Panc1 (cell line): ENCODE data around the gene TUBA4A. TPM values are rescaled to one million over a fixed set of nuclear protein-coding genes. Genes with fewer than 3 reads are reported as not detected.

Source experiments
- ATAC-seq: fragments of 200-7000 bp; cut with Tn5 transposase; 2 replicates; pipeline ENCODE4 v1.9.1; 2020; ENCODE audit warnings: mild to moderate bottlenecking, moderate library complexity
- BruUV-seq: library from RNA; stranded (reverse); fragments of 400-500 nt; replicated peaks from 2 replicates; lab custom pipeline; 2021; lab: Mats Ljungman, UMichigan
- CTCF ChIA-PET: fragments of 300-600 bp; sonication (Branson Sonifier 250); formaldehyde crosslinking; loops from one replicate; lab custom pipeline; 2022; ENCODE audit warnings: antibody characterized with exemption; lab: Charles Lee
- POLR2A ChIA-PET: fragments of 300-600 bp; sonication (Branson Sonifier 250); formaldehyde crosslinking; loops from one replicate; lab custom pipeline; 2022; ENCODE audit warnings: antibody characterized with exemption; lab: Charles Lee
- DNase-seq: peaks from one replicate; pipeline ENCODE4 v3.0.0-alpha.2; 2010; ENCODE audit warnings: low read depth, low spot score
- H3K27ac ChIP-seq: 2 replicates; pipeline ENCODE4 v1.5.1; 2011; ENCODE audit warnings: mild to moderate bottlenecking, low read length, inconsistent platforms
- H3K27me3 ChIP-seq: fragments of 200-500 bp; sonication (Bioruptor generic); 2 replicates; pipeline ENCODE4 v1.6.0; 2014; ENCODE audit warnings: low read length, inconsistent platforms; ENCODE audit not compliant: control insufficient read depth, insufficient read depth
- H3K36me3 ChIP-seq: fragments of 200-500 bp; sonication (Bioruptor generic); 2 replicates; pipeline ENCODE4 v1.5.1; 2014; ENCODE audit warnings: inconsistent platforms, mild to moderate bottlenecking, low read length, moderate library complexity; ENCODE audit not compliant: control insufficient read depth, insufficient read depth
- H3K4me1 ChIP-seq: 2 replicates; pipeline ENCODE4 v1.5.1; 2011; ENCODE audit warnings: inconsistent platforms, mild to moderate bottlenecking, low read length, moderate library complexity; ENCODE audit not compliant: control insufficient read depth, insufficient read depth
- H3K4me3 ChIP-seq, 2 experiments: 2 replicates each; pipeline ENCODE4 v1.5.1; 2011 to 2012; ENCODE audit warnings: low read depth in 2 of 2, low read length in 2 of 2, mild to moderate bottlenecking in 2 of 2, inconsistent platforms in 1 of 2, moderate library complexity in 1 of 2
- H3K9me3 ChIP-seq: fragments of 200-500 bp; sonication (Bioruptor generic); 2 replicates; pipeline ENCODE4 v1.5.1; 2014; ENCODE audit warnings: low read depth, mild to moderate bottlenecking, inconsistent platforms, low read length, moderate library complexity; ENCODE audit not compliant: control insufficient read depth, insufficient read depth
- POLR2AphosphoS5 ChIP-seq: IDR thresholded peaks from 2 replicates; pipeline ENCODE4 v1.6.1; 2012; ENCODE audit warnings: mild to moderate bottlenecking, low read depth, low read length, moderate library complexity
- SIN3A ChIP-seq: IDR thresholded peaks from 2 replicates; pipeline ENCODE4 v1.6.1; 2012; ENCODE audit warnings: low read depth, mild to moderate bottlenecking, low read length, moderate library complexity, borderline replicate concordance; ENCODE audit not compliant: insufficient read depth
- TCF7L2 ChIP-seq: IDR thresholded peaks from 2 replicates; pipeline ENCODE4 v1.6.1; 2011; ENCODE audit warnings: mild to moderate bottlenecking, low read depth, low read length, inconsistent platforms
- in situ Hi-C: cut with HindIII; loops from 2 replicates; pipeline ENCODE4 v1.10.0; 2016; ENCODE audit warnings: low sequenced_read_pairs, low pct_unique_long_range_greater_than_20kb
- intact Hi-C: fragments of 100-400 bp; cut with micrococcal nuclease; formaldehyde crosslinking; loops from one replicate; pipeline ENCODE4 v1.10.0; 2022; ENCODE audit not compliant: unreplicated experiment
- total RNA-seq: library from RNA; stranded (reverse); gene quantifications from one replicate; pipeline ENCODE4 v1.2.1, GENCODE V29; 2021; ENCODE audit not compliant: unreplicated experiment
- TF ChIP-seq, protein P1 (sequence below), 2 experiments: IDR thresholded peaks; 2 replicates each; pipeline ENCODE4 v1.6.1; 2011 to 2012; ENCODE audit warnings: low read depth in 2 of 2, control low read depth in 1 of 2, low read length in 1 of 2, mild to moderate bottlenecking in 1 of 2, moderate library complexity in 1 of 2; ENCODE audit not compliant: insufficient read depth in 1 of 2
- TF ChIP-seq, protein P2 (sequence below): fragments of 450-650 bp; IDR thresholded peaks from 2 replicates; pipeline ENCODE4 v1.5.1; 2017; ENCODE audit warnings: mild to moderate bottlenecking

The TUBA4A gene
- total RNA-seq, 1 experiment from 2014 or later, result 12.9 TPM

DNA sequence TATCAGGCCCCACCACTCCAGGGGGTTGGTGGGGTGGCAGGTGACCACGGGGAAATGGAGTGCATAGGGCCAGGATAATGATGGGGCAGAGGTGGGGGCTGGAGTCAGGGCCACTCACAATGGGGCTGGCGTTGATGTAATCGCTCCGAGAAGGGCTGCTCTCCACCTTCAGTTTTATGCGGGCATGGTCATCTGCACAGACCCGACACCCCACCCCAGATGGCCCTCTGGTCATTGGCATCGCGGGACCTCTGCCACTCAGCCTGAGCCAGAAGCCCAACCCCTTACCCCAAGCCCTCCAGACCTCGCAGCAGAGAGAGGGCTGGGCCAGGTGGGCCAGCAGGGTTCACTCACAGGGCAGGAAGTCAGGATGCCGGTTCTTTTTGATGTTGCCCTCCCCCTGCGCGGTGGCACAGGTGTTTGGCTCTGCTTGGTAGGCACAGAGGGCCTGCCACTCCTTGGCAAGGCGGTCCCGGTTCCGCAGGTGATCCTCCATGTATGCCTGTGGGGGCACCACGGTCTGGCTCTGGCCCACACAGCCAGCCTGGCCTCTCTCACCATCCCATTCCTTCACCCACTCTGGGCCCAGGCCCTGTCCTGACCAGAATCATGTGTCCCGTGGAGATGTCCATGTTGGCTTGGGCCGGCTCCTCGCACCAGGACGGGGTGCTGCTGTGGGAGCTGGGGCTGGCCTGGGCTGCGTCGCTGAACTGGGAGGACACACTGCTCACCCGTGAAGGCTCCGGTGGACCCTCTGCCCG is 43.1 kb upstream of the TUBA4A start:
- no peaks in the 10 kb centered on the region; the same call in 1 of the 2 replicates for H3K27me3 ChIP-seq
- no peak overlapping the region for H3K27ac ChIP-seq
- no peaks in the 10 kb centered on the region for H3K36me3 ChIP-seq
- no peak for TF ChIP-seq TCF7L2
- TF ChIP-seq, protein P1, sequence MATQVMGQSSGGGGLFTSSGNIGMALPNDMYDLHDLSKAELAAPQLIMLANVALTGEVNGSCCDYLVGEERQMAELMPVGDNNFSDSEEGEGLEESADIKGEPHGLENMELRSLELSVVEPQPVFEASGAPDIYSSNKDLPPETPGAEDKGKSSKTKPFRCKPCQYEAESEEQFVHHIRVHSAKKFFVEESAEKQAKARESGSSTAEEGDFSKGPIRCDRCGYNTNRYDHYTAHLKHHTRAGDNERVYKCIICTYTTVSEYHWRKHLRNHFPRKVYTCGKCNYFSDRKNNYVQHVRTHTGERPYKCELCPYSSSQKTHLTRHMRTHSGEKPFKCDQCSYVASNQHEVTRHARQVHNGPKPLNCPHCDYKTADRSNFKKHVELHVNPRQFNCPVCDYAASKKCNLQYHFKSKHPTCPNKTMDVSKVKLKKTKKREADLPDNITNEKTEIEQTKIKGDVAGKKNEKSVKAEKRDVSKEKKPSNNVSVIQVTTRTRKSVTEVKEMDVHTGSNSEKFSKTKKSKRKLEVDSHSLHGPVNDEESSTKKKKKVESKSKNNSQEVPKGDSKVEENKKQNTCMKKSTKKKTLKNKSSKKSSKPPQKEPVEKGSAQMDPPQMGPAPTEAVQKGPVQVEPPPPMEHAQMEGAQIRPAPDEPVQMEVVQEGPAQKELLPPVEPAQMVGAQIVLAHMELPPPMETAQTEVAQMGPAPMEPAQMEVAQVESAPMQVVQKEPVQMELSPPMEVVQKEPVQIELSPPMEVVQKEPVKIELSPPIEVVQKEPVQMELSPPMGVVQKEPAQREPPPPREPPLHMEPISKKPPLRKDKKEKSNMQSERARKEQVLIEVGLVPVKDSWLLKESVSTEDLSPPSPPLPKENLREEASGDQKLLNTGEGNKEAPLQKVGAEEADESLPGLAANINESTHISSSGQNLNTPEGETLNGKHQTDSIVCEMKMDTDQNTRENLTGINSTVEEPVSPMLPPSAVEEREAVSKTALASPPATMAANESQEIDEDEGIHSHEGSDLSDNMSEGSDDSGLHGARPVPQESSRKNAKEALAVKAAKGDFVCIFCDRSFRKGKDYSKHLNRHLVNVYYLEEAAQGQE (IDR thresholded peaks at IDR 0.05; ENCODE audit: insufficient read depth in 1 of 2, low read depth in 2 of 2, low read length in 1 of 2), result no peak
- TF ChIP-seq, protein P2, sequence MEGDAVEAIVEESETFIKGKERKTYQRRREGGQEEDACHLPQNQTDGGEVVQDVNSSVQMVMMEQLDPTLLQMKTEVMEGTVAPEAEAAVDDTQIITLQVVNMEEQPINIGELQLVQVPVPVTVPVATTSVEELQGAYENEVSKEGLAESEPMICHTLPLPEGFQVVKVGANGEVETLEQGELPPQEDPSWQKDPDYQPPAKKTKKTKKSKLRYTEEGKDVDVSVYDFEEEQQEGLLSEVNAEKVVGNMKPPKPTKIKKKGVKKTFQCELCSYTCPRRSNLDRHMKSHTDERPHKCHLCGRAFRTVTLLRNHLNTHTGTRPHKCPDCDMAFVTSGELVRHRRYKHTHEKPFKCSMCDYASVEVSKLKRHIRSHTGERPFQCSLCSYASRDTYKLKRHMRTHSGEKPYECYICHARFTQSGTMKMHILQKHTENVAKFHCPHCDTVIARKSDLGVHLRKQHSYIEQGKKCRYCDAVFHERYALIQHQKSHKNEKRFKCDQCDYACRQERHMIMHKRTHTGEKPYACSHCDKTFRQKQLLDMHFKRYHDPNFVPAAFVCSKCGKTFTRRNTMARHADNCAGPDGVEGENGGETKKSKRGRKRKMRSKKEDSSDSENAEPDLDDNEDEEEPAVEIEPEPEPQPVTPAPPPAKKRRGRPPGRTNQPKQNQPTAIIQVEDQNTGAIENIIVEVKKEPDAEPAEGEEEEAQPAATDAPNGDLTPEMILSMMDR, result no peak
- TF ChIP-seq POLR2AphosphoS5, result no peak
- TF ChIP-seq SIN3A, result no peak
- ChIA-PET CTCF (no interaction called here), POLR2A (interaction anchor here (0.5 kb wide), 1 partner anchor 177 kb away, joined by 9 read pairs; no protein-coding TSS in a partner anchor)
- H3K4me3 ChIP-seq, result no peak overlapping the region
- H3K4me1 ChIP-seq, result peaks cover 4% of the 10 kb centered on the region; the same call in 1 of the 2 replicates
- ATAC-seq (no peak), DNase-seq (no peak)
- intact Hi-C loops, result no loop called here
- no TSS peak for BruUV-seq
- no peaks in the 10 kb centered on the region for H3K9me3 ChIP-seq
- in situ Hi-C loops, result no loop called here

DNA sequence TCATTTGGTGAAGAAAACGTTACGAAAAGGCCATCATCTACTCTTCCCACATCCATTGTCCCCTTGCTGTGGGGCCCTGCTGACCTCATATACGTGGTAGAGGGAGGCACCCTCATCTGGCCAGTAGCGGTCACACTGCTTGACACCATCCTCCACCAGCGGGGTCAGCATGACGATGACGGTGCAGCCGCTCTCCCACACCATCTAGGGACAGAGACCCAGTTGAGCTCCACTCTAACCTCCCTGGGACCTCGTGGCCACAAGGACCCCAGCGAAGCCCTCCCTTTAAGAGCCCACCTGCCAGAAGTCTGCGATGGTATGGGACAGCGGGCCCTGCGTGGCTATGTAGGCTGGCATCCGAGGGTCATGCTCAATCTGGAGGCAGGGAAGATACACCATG is 42.4 kb upstream of the TUBA4A start:
- H3K4me1 ChIP-seq, result peaks cover 4% of the 10 kb centered on the region; the same call in 1 of the 2 replicates
- BruUV-seq, result no TSS peak
- CTCF ChIA-PET, result interaction anchor here (0.6 to 1.7 kb wide), 3 partner anchors 17 to 92 kb away, joined by 4 to 8 read pairs (median 5); partner anchors contain the start of gene DNAJB2
- DNase-seq (no peak), ATAC-seq (no peak)
- in situ Hi-C loops (no loop called here), intact Hi-C loops (no loop called here)
- POLR2A ChIA-PET, result no interaction called here
- no peaks in the 10 kb centered on the region for H3K36me3 ChIP-seq
- no peak overlapping the region for H3K27ac ChIP-seq
- H3K9me3 ChIP-seq, result no peaks in the 10 kb centered on the region
- TF ChIP-seq, protein P1 (IDR thresholded peaks at IDR 0.05; ENCODE audit: insufficient read depth in 1 of 2, low read depth in 2 of 2, low read length in 1 of 2), result no peak
- TF ChIP-seq, protein P2, result no peak
- TF ChIP-seq TCF7L2 (no peak), POLR2AphosphoS5 (no peak), SIN3A (no peak)
- H3K27me3 ChIP-seq, result no peaks in the 10 kb centered on the region; the same call in 1 of the 2 replicates
- H3K4me3 ChIP-seq, result no peak overlapping the region
